Measurements from ENCODE around the gene KSR1.

GRCh38 chr17:27564463-27564862 is 108.2 kb downstream of the KSR1 start:
- TF ChIP-seq POLR2A (IDR thresholded peaks at IDR 0.05): no peak
- TF ChIP-seq CTCF (IDR thresholded peaks at IDR 0.05 in 4 of 5, conservative IDR thresholded peaks at IDR 0.05 in 1 of 5): no peak

Measured in gastrocnemius medialis (tissue), 4 donors.